ENCODE measurements around the gene CNPY3.

DNA sequence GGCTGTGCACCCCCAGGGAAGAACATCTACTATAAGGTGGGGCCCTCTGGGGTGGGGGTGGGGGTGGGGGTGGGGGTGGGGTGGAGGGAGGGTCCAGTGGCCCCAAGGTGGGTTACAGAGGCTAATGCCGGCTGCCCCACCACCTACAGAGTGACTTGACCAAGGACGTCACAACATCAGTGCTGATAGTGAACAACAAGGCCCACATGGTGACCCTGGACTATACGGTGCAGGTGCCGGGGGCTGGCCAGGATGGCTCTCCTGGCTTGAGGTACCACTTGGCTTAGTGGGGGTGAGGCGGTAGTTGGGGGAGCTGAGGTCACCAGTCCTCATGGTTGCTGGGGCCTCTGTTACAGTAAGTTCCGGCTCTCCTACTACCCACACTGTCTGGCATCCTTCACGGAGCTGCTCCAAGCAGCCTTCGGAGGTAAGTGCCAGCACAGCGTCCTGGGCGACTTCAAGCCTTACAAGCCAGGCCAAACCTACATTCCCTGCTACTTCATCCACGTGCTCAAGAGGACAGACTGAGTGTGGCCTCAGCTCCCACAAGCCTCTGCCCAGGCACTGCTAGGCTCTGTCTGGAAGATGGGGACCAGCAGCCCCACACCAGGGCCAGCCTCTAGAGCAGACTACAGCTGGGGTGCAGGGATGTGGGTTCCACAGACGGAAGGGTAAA, 34.0 kb downstream of the CNPY3 start:
- TF ChIP-seq, protein P1, sequence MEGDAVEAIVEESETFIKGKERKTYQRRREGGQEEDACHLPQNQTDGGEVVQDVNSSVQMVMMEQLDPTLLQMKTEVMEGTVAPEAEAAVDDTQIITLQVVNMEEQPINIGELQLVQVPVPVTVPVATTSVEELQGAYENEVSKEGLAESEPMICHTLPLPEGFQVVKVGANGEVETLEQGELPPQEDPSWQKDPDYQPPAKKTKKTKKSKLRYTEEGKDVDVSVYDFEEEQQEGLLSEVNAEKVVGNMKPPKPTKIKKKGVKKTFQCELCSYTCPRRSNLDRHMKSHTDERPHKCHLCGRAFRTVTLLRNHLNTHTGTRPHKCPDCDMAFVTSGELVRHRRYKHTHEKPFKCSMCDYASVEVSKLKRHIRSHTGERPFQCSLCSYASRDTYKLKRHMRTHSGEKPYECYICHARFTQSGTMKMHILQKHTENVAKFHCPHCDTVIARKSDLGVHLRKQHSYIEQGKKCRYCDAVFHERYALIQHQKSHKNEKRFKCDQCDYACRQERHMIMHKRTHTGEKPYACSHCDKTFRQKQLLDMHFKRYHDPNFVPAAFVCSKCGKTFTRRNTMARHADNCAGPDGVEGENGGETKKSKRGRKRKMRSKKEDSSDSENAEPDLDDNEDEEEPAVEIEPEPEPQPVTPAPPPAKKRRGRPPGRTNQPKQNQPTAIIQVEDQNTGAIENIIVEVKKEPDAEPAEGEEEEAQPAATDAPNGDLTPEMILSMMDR (optimal IDR thresholded peaks at IDR 0.05 in 1 of 3, IDR thresholded peaks at IDR 0.05 in 1 of 3, conservative IDR thresholded peaks at IDR 0.05 in 1 of 3; ENCODE audit: extremely low read depth in 1 of 3, insufficient read depth in 2 of 3, low read length in 3 of 3), result no peak
- TF ChIP-seq EZH2 (IDR thresholded peaks at IDR 0.05; ENCODE audit: low read length), result no peak

Measured in keratinocyte (primary cell).